GM20431 (cell line): Measurements from ENCODE around the gene NUAK2.

Experiments used
- in situ Hi-C: fragments of 300-500 bp; cut with MseI, MboI; formaldehyde crosslinking; loops from one replicate; pipeline ENCODE4 v1.15.0; 2020; ENCODE audit warnings: low sequenced_read_pairs; ENCODE audit not compliant: unreplicated experiment

NUAK2 gene

DNA sequence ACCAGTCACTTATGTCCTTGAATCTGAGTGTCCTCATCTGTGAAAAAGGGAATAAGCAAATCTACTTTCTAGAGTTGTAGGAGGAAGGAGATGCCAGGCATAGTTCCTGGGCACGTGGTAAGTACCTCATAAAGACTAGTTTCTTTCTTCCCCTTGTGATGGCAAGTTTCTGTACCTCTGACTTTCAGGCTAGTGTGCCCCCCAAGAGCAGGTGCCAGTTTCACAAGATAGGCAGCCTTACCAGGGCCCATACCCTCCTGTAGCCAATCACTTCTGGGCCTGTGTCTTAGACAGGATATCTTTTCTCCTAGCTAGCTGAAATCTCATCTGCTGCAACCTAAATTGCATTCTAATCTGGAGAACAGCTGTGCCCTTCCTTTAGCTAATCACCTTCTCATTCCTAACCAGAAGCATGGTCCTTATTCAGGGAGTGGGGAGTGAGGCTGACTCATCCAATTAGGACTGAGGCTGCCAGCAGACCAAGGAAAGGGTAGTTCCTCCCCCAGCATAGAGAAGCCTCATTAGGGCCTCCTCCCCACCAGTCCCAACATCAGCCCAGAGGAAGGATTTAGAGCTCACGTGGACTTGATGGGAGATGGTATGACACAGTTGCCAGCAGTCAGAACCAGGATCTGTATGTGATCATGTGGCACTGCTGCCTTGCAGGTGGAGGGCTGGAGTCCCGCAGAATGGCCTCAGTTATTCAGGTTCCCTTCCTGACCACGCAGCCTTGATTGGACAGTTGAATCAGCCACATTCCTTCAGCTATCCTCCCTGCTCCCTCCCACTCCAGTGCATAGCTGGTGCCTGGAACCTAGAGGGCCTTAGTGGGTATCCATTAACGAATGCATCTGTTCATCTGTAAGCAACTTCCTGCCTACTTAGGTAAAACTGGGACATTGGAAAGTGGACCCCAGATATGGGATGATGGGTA lies 27.3 kb upstream of the NUAK2 start:
- in situ Hi-C loops = no loop called here

DNA sequence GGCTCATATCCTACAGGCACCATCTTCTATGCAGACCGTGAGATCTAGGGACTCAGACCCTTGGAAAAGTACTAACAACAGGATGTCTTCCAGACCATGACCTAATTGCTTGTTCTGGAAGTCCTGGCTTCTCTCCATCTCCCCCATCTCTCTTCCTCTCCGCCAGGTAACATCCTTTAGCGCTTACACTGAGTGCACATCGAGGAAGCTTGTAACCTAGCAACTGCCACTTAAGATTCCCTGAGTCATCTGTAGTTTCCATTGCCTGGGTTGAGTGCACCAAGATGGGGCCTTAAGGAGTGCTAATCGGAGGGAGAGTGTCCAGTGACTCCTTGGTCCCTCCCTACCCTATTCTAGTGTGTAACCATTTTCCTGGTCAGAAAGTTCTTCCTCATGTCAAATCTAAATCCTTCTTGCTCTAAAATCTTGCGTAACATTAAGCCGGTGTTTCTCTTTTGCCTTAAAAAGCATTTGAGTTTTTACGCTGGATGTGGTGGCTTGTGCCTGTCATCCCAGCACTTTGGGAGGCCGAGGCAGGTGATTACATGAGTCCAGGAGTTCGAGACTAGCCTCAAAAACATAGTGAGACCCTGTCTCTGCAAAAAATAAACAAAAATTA lies 25.5 kb upstream of the NUAK2 start:
- in situ Hi-C loops = no loop called here

DNA sequence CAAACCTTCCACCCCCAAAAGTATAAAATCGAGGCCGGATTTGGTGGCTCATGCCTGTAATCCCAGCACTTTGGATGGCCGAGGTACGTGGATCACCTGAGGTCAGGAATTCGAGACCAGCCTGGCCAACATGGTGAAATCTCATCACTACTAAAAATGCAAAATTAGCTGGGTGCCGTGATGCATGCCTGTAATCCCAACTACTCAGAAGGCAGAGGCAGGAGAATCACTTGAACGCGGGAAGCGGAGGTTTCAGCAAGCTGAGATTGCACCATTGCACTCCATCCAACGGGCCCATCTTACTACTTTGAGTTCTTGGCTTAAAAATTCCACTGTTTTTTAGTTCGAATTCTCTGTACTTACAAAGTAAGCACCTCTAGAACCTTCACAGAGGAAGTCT lies 24.2 kb upstream of the NUAK2 start:
- in situ Hi-C loops = no loop called here

DNA sequence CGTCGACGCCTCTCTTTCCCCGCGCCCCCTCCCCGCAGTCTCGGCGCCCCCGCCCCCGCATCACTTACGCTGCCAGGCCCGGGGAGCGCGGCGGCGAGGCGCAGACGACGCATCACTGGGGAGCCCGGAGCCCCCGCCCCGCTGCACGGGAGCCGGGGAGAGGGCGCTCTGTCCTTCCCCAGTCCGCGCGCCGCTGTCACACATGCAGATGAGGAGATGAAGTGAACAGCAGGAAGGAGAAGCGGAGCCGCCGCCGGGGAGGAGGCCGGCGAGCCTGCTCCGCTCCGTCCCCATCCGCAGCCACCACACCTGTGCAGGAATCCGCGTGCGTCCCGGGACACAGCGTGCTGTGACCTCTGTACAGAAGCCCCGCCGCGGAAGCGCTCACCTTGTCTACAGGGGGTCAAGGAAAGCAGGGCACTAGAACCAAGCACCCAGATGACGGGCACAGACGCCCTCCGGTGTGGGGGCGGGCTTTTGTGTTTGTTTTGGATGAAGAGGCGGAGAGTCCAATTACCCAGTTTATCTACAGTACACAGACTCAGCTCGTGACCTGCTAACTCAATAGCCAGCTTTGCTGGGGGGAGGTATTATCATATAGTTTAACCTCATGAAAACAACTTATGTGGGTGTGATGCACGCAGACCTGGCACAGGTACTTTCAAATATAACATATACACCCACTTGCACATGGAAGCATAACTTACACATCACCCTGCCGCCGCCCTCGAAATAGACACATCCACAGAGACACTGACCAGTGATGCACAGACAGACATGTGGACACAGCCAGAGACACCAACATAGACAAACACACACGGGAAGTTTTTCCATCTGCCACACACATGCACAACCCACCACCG lies 22.8 kb upstream of the NUAK2 start:
- in situ Hi-C loops = no loop called here

DNA sequence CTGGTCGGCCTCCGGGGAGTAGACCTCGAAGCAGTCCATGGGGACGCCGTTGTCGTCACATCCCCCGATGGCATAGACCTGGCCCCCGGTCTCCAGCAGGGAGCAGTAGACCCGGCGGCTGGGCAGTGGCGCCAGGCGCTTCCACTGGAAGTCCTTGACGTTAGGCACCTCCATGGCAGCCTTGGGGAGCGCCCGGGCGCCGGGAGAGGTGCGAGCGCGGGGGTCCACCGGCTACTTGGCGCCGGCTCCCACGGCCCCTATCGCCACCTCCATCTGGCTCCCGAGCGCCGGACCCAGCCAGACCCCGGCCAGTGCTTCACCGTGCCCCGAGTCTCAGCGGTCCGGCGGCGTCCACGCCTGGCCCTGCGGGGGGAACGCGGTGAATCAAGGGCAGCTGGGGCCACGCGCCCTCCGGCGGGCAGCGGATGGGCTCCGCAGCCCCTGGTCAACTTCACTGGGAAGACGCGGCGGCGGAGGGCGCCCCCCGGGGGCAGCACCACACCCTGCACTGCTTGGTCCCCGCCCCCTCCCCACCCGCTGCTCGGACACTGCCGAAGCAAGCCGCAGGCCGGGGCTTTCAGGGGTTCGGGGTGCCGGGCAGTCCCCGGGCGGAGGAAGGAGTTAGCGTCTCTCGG lies 22.0 kb upstream of the NUAK2 start:
- in situ Hi-C loops = no loop called here

DNA sequence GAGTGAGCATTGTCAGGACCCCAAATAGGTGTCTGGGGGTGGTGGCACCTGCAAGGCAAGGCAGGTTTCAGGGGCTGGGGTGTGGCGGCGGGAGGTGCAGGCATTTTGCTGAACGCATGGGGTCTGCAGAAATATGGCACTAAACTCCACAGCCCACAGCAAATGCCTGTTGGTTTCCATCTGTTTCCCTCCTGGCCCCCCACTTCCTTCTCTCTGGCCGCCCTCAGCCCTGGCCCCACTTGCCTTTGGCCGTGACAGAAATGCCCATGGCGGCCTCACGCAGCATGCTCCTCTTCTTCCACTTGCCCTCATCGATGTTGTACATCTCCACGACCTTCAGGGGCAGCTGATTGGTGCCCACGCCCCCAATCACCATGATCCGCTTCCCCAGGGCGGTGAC lies 21.4 kb upstream of the NUAK2 start:
- in situ Hi-C loops = no loop called here

DNA sequence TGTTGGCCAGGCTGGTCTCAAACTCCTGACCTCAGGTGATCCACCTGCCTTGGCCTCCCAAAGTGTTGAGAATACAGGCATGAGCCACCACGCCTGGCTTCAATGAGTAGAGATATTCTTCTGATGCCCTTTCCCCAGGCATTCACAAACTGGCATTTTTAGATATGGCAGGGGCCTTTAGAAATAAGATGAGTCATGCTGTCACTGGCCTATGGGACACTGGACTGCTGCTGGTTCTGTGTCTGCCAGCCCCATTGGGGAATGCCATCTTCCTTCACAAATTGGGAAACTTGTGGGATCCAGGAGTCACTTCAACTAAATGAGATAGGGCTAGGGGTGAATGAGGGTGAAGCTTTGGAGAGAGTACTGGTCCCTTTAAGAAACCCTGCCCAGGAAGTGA lies 19.1 kb upstream of the NUAK2 start:
- in situ Hi-C loops = no loop called here

DNA sequence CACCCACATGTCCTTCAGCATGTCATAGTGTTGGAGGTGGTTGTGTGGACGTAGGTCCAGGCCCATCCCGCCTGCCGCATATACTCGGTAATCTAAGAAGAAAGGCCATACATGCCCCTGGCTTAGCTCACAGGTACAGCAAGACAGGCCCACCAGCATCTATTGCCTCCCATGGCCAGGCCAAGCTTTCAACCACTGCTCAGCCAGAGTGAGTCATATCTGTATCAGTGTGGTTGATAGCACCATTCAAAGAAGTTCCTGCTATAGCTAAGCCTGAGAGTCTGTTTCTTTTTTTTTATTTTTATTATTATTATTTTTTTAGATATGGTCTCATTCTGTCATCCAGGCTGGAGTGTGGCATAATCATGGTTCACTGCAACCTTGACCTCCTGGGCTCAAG lies 18.2 kb upstream of the NUAK2 start:
- in situ Hi-C loops = no loop called here

DNA sequence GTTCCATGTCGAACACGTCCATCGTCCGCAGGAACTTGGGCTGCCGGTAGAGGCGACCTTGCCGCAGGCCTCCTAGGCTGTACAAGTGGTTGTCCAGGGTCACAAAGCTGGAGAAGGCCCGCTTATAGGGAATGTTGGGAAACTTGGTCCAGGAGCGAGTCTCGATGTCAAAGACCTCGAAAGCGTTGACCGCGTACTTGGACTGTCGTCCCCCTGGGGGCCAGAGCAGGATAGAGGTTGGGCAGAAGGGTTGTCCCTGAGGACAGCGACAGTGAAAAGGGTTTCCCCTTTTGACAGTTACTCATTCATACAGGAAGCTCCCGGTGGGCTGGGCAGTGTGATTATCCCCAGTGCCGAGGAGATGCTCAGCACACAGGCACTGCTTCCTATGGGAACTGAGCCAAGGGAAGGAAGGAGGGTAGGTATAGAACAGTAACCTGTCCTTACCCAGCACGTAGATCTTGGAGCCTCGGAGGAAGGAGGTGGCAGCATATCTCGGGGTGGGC lies 17.7 kb upstream of the NUAK2 start:
- in situ Hi-C loops = no loop called here

DNA sequence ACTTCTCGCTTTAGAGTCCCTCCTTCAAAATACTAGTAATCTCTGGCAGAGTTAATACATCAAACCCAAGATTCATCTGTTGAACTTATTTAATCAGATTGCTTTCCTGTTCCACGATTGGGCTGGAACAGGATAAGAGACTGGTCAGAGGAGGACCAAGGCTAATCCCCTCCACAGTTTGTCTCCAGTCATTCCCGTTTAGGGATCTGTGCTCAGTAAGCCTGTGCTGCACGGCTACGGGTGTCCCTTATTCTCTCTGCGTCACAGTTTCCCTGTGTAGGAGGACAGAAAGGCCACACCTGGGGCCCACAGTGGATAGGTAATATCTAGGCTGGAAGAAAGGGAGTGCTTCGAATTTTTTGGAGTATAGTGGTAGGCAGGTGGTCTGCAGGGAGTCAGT lies 16.5 kb upstream of the NUAK2 start:
- in situ Hi-C loops = no loop called here

DNA sequence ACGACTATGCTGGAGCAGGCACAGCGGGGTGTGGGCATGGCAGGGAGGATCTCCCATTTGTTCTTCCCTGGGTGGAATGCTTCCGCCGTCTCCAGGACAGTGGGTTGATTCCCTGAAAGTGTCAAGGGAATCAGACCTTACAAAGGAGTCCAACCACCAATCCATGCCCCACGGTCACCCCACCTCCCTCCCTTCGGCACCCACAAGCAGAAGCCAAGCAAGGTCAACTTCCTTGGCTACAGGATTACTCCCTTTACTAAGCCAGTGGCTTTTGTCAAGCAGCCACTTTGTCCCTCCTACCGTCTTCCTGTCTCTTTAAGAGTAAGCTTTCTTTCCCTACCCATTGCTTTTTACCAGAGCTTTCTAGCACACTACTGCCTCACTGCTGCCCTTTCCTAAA lies 15.9 kb upstream of the NUAK2 start:
- in situ Hi-C loops = no loop called here

DNA sequence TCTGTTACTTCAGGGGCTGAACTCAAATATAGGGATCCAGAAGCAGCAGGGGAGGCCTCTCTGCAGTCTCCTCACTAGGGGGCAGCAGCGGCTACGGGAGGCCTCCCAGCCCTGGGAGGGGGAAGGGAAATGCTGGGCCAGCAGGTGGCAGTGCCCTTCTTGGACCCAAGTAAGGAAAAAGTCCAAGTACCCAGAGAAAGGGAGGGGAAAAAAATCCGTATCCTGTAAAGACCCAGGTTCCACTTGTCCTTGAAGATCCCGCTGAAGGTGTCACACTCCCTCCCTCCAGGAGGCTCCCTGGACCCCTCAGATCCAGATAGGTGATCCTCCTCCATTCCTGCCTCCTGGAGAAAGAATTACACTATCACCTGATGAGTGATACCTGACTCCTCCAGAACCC lies 14.1 kb upstream of the NUAK2 start:
- in situ Hi-C loops = no loop called here

DNA sequence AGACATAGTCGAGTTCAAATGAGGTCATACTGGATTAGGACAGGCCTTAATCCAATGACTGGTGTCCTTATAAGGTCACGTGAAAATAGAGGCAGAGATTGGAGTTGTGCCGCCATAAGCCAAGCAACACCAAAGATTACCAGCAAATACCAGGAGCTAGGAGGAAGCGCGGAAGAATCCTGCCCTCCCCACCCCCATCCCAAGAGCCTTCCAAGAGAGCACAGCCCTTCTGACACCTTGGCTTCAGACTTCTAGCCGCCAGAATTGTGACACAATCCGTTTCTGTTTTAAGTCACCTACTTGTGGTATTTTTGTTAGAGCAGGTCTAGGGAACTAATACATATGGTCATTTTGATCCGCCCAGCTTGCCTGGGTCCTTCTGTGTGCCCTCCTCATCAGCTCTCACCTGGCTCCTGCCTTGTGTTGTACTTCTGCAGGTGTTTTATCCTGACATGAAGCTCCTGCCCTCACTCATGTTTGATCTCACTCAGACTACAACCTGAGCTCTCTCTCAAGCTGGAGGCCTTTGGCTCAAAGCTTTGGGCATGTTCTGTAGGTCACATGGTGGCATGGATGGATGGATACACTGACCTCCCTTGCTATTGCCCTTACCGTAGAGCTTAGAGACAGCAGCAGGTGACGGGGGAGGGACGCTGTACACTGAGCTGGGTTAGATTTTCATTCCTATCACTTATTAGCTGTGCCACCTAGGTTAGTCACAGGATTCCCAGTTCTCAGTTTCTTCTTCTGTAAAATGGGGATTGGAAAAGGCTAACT lies 10.7 kb upstream of the NUAK2 start:
- in situ Hi-C loops = no loop called here

DNA sequence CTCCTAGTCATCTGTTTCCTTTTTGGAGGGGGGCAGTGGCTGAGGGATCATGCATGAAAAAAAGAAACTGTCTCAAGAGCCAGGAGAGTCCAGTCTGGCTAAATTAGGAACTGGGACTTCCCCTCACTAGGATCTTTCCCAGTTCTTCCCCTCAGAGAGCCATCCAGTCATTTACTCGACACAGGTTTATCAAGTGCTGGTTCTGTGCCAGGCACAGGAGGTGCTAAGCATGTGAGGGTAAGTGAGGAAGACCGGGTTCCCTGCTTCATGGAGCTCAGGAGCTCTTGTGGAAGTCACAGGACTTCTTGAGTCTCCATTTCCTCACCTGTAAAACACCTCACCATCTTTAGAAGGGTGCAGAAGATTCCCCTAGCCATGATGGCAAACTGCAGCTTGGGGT lies 8.6 kb upstream of the NUAK2 start:
- in situ Hi-C loops = no loop called here

DNA sequence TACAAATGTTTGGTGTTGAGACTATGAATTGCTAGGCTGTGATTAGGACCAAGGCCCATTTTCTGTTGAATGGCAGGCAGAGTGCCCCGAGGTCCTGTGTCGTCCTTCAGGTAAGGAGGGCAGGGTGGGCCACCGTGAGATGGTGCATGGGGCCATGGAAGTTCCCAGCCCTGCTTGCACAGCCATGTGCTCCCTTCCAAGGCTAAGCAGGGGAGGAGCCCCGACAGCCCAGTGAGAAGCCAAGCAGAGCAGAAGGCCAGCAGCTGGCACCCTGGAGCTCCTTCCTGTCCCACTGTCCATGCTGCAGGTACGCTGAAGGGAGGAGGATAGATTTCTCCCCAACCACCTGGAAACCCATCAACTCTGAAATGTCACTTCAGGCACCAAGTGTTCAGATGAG lies 8.2 kb upstream of the NUAK2 start:
- in situ Hi-C loops = loop anchor here (5.0 kb wide), 1 partner anchor 52 kb away; no protein-coding TSS in a partner anchor

DNA sequence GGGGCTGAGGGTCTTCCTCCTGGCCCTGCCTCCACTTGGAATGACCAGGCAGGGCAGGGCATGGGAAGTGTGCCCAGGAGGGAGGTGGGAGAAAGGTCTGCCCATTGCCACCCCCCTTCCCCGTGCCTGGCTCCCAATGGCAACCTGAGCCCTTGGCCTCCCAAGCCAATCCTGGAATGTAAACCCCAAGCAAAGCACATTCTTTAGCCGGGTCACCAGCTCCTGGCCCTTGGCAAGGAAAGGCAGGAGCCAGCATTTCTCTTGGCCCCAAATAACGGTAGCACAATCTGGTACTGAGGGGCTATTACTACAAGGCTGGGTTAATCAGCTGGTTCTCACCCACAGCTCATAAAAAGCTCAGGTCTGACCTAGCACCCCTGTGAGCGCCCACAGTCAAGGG lies 6.9 kb upstream of the NUAK2 start:
- in situ Hi-C loops = loop anchor here (5.0 kb wide), 1 partner anchor 51 kb away; no protein-coding TSS in a partner anchor

DNA sequence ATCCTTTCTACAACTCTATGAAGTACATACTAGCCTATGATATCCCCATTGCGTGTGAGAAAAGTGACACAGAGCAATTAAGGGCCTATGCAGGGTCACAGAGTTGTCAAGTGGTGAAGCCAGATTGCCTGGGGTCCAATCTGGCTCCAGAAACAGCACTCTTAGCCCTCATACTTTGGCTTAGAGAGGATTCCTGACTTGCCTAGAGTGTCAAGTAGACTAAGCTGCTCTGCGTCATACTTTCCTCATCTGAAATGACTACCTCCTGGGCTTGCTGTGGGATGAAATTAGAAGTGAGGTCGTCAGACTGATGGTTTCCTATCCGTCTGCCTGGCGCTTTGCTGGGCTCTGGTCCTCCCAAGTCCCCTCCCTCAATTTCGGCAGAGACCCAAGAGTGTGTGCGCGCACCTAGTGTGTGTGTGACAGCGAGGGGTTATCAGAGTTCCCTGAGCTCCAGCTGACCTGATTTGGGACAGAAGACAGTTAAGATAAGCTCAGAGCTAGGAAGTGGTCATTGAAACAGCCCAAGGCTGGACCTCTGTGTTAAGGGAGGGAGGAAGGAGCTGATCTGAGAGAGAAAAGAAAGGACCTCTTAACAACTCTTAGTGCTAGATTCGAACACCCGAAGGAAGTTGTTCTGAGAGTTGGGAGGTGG lies 5.4 kb upstream of the NUAK2 start:
- in situ Hi-C loops = loop anchor here (5.0 kb wide), 1 partner anchor 50 kb away; no protein-coding TSS in a partner anchor

DNA sequence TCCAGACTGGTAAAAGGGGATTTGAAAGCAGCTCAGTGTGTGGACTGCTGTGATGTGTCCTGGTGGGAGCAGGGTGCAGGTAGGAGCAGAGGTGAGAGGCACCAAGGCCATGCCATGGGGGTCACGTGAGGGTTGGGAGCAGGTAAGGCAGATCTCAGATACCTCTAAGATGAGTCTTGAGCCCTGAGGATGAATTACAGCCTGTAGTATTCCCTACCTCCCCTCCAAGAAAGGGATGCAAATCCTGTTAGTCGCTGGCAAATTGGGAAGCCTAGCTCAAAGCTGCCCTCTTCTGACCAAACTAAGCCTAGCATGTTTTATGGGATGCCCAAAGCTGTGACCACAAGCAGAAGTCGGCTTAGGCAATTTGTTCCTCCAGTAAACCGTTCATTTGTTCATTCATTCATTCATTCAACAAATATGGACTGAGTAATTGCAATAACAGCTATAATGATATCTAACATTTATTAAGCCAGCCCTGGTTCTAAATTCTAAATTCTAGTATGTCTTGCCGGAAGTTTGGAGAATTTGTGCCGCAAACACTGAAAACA lies 3.9 kb upstream of the NUAK2 start:
- in situ Hi-C loops = loop anchor here (5.0 kb wide), 1 partner anchor 48 kb away; no protein-coding TSS in a partner anchor
